NCI-H1105 treated with DMSO at 0.1 percent for 48 hours (cell line): ENCODE data around the gene CCBE1.
"Not testable (repeated sequence)": the region's sequence is repeated elsewhere in the genome, so short reads cannot be mapped to it uniquely, and the experiment has no call there.

Experiments used
- DNase-seq: peaks from one replicate; lab custom pipeline; 2025; lab: John Stamatoyannopoulos, UW

Gene CCBE1

DNA sequence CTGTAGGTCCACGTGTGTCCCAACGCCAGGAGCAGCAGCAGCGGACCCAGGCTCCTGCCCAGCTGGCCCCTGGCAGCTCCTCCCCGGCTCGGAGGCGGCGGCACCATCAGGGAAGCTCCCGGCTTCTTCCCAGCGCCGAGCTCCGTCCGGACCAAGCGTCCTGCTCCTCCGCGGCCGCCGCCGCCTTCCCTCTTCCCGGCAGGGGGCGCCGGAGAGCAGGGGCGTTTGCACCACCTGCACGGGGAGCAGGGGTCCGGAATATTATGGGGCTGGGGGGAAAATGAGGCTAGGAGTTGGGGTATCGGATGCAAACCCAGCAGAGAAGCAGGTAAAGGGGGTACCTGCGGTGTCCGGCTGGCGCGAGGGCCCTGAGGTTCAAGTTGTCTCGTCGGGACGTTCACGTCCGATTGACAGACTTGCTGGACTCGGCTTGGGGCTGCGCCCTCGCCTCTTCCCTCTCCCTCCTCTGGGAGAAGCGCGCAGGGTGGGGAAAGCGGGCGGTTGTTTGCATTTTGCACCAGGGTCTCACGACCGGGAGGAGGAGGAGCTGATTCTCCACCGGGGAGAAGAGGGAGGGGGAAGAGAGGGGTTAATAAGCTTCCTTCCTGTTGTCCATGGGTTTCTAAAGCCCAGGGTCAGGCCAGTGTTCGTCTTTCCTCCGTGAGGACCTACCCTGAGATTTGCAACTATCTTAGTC lies at the start of gene CCBE1:
TSS of gene CCBE1 (minus strand) at position 188 of the 697 bp plus-strand sequence.
- peak; percentile 70 for DNase-seq

GRCh38 chr18:59744271-59744721 lies 47.1 kb upstream of the CCBE1 start:
- DNase-seq = no peak

- DNase-seq = no peak
These were observed 46.3 kb upstream of the CCBE1 start for GRCh38 chr18:59743566-59743965.

- DNase-seq = no peak
These were observed 45.3 kb upstream of the CCBE1 start for GRCh38 chr18:59742325-59743111.

GRCh38 chr18:59740141-59740540 lies 42.9 kb upstream of the CCBE1 start:
- no peak for DNase-seq

DNA sequence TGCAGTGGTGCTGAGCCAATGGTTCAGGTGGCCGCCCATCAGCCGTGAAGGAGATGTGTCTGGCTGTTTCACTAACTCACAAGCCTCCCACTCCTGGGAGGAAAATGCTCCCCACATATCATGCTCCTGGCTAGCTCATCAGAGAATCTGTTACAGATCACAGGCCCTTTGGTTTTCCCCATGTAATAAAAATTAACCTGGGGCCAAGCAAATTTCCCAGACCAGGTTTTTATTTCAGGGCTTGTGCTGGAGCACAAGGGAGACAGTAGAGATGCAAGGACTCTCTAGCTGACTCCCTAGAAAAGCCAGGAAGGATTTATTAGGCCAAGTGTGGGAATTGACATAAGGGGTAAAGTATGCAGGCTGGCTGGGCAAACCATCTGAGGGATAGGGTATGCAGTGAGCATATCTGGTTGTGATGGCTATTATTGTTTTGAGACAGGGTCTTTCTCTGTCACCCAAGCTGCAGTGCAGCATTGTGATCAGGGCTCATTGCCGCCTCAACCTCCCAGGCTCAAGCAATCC lies 40.6 kb upstream of the CCBE1 start:
- no peak for DNase-seq

GRCh38 chr18:59737335-59737734 lies 40.1 kb upstream of the CCBE1 start:
- not testable (repeated sequence) for DNase-seq

DNA sequence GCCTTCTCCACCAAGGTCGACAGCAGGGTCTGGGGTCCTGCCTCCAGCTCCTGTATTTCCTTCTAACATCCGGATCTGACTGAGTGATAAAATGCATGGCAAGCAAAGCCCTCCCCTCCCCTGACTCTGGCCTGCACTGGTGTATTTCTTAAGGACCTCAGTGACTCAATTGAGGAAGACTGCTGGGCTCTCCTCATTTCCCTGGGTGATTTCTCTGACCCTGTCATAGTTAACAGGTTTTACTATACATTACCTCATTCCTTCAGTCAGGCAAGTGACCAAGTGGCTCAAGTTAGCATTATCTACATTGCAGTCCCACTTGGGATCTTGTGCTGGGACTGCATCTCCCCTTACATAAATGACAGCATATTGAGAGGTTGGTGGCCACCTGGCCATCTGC lies 38.8 kb upstream of the CCBE1 start:
- DNase-seq = no peak

DNA sequence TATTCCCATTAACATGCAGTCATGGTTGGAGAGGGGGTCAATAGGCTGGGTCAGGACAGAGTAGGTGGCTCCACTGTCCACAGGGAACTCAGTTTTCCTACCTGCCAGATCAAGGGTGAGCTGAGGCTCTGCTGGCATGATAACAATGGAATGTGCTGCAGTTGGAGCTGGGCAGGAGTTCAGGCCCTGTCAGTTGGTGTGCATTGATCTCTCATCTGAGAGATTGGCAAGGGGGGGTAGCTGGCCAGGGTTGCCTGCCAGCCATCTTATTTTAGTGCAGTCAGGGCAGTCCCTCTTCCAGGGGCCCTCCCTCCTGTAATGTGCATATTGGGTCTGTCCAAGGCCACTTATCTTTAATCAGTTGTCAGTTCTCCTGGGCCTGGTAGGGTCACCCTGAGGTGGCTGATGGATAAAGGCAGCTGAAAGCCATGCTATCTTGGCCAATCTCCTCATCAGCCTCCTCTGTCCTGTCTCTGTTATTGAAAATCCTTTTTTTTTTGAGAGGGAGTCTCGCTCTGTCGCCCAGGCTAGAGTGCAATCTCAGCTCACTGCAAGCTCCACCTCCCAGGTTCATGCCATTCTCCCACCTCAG lies 38.1 kb upstream of the CCBE1 start:
- no peak for DNase-seq

GRCh38 chr18:59733421-59733820 lies 36.2 kb upstream of the CCBE1 start:
- DNase-seq = no peak

GRCh38 chr18:59730896-59731295 lies 33.7 kb upstream of the CCBE1 start:
- no peak for DNase-seq

DNA sequence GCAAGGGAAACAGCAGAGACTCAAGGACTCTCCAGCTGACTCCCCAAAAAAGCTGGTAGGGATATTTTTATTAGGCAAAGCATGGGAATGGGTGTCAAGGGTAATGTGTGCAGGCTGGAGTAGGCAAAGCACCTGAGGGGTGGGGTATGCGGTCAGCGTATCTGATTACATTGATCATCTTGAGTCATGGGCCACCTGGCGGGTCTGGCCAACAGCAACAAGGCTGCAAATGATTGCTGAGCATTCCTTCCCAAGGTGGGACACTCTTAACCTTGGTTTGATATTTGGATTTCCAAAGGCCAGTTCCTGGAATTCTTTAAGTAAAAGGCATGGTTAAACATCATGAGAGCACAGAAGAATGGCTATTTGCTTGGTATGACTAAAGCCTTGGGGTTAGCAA lies 32.6 kb upstream of the CCBE1 start:
- DNase-seq = no peak

- no peak for DNase-seq
These were observed 31.6 kb upstream of the CCBE1 start for GRCh38 chr18:59728816-59729215.

DNA sequence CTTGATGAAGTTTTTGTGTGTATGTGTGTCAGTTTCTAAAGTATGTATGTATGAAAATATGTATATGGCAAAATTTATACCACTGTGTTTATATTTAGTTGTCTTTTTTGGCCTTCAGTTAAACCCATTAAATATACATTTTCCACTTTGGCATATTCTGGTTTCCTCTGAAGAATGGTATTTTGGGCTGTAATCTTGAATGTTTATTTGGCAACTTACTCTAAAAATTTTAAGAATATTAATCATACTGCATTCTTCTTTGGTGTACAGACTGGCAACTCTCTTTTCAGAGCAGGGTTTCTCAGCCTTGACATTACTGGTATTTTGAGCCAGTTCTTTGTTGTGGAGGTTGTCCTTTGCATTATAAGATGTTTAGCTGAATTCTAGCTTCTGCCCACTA lies 27.9 kb upstream of the CCBE1 start:
- no peak for DNase-seq

DNA sequence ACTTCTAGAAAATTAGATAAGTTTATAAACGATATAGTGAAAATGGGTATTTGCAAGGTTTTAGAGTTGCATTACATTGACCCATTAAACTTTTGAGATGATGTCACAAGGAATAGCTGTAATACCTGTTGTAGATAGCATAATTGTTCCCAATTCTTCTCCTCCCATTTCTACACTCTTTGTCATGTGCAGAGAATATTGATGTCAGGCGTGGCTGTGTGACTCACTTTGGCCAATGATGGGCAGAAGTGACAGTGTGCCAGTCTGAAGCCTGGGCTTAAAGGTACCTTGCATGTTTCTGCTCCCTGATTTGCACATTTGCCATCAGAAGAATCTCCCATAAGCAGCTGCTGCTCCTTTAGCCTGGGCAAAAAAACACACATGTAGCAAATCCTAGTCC lies 26.9 kb upstream of the CCBE1 start:
- DNase-seq = no peak

GRCh38 chr18:59721931-59722330 lies 24.7 kb upstream of the CCBE1 start:
- no peak for DNase-seq

GRCh38 chr18:59721211-59721610 lies 24.0 kb upstream of the CCBE1 start:
- DNase-seq = no peak

DNA sequence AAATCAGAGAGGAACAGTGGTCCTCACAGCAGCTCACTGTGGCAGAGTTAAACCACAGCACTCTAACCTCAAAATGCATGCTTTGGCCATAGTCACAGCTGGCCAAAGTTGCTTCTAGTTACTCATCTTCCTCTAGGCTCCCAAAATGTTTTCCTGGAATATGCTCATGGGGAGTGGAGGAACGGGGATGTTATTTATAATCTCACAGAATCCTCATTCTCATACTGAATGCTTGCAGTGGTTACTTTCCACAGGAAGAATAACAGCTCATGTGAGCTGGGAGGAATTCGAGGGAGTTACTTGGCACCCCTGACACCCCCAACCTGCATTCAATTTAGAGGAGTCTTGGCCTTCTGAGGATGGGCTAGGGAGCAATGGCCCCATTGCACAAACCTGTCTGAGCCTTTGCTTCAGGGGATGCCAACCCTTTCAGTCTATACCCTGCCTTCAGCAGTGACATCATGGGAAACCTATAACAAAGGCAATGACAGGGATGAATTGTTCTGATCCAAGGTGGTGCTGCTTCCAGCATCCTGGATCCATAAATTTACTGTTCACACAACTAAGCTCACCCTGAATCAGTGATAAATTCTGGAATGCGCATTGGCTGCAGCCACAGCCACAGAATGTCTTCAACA lies 22.4 kb upstream of the CCBE1 start:
- no peak for DNase-seq

GRCh38 chr18:59718464-59719157 lies 21.4 kb upstream of the CCBE1 start:
- no peak for DNase-seq

DNA sequence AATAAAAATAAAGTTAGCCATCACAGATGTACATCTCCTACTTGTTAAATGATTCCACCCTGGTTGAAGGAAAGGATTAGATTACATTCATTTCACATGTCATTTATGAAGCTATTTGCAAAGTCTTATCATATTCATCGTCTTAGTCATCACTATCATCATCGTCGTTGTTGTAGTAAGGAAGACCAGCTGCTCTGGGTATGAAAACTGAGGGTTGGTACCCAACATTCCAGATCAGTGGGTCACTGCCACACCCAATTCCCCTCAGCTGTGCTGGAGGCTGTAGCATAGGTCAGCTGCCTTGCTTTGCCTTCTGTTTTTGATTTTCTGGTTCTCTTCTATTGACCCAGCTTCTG lies 20.9 kb upstream of the CCBE1 start:
- no peak for DNase-seq

- DNase-seq = no peak
These were observed 20.1 kb upstream of the CCBE1 start for GRCh38 chr18:59717291-59717690.

DNA sequence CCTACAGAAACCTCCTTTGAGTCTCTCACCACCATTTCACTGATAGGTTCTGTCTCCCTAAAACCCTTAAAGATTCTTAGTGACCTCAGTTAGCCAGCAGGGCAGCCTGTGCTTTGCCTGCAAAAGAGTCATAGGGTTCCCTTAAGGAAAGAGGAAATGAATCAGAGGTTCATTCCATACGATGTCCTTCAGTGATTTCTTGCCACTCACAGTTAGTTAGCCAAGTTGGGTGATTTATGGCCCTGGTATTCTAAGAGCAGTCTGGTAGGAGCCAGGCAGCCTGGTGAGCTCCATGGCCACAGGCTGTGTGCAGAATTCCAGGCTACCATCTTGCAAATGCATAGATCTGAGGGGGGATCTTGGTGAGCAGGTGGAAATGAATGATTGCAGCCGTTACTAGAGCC lies 18.7 kb upstream of the CCBE1 start:
- no peak for DNase-seq
